ENCODE measurements around the gene TARS2. TPM values are rescaled to one million over a fixed set of nuclear protein-coding genes. Genes with fewer than 3 reads are reported as not detected.

Gene TARS2
- polyA plus RNA-seq, 1 of the 3 experiments (the other 2 are of a cell fraction) = 22.2 TPM

- TF ChIP-seq CTCF (IDR thresholded peaks at IDR 0.05) = no peak
- TF ChIP-seq EZH2phosphoT487 (IDR thresholded peaks at IDR 0.05; ENCODE audit: borderline replicate concordance, low read depth) = no peak
Measured at GRCh38 chr1:150550222-150551050, 63.2 kb downstream of the TARS2 start (continued).

GRCh38 chr1:150551051-150551783 lies 64.0 kb downstream of the TARS2 start:
- H3K4me2 ChIP-seq = no peak overlapping the region

GRCh38 chr1:150551784-150552127 lies 64.5 kb downstream of the TARS2 start:
- no peak for DNase-seq
- TF ChIP-seq ELF1 (IDR thresholded peaks at IDR 0.05) = no peak
- TF ChIP-seq POLR2AphosphoS5 (IDR thresholded peaks at IDR 0.05; ENCODE audit: low read depth, low read length) = no peak
- TF ChIP-seq FOSL2 (IDR thresholded peaks at IDR 0.05; ENCODE audit: borderline replicate concordance, low read depth) = no peak
- CTCF ChIA-PET = interaction anchor here (2.7 to 7.3 kb wide), 2 partner anchors 9 to 15 kb away, joined by 8 to 88 read pairs; no protein-coding TSS in a partner anchor
- no peaks in the 10 kb centered on the region for H4K20me1 ChIP-seq (ENCODE audit: insufficient read depth)
- H3K27me3 ChIP-seq (ENCODE audit: insufficient read depth) = no peaks in the 10 kb centered on the region
- no peaks in the 10 kb centered on the region for H3K9me2 ChIP-seq
- no peaks in the 10 kb centered on the region for H3K9me3 ChIP-seq
- no peak overlapping the region for H3K27ac ChIP-seq (ENCODE audit: low read depth in 2 of 2, low read length in 1 of 2)
- H3F3A ChIP-seq (replicated peaks; ENCODE audit: insufficient read depth) = peaks cover 17% of the 10 kb centered on the region
- H2AFZ ChIP-seq (ENCODE audit: low read depth) = no peak overlapping the region
- POLR2A ChIA-PET = interaction anchor here (0.6 to 1.2 kb wide), 2 partner anchors 9 to 197 kb away, joined by 4 to 5 read pairs; no protein-coding TSS in a partner anchor
- no peak overlapping the region for H3K4me3 ChIP-seq (ENCODE audit: low read depth in 2 of 2, low read length in 1 of 2)
- no peaks in the 10 kb centered on the region for H3K36me3 ChIP-seq (replicated peaks in 1 of 2; ENCODE audit: control insufficient read depth in 1 of 2, insufficient read depth in 2 of 2, low read length in 1 of 2)
- H3K79me2 ChIP-seq (ENCODE audit: insufficient read depth) = no peaks in the 10 kb centered on the region
- no peak overlapping the region for H3K4me2 ChIP-seq
- H3K4me1 ChIP-seq (ENCODE audit: control insufficient read depth in 1 of 2, insufficient read depth in 2 of 2, low read depth in 1 of 2, low read length in 1 of 2) = peaks cover 8 to 13% of the 10 kb centered on the region in 2 experiments; a peak in 2 of 4 replicates
- H3K9ac ChIP-seq = no peak overlapping the region
- WGBS (ENCODE audit: low lambda C conversion rate) = 67% methylated on average over 1 of the region's 1 CpG

More at GRCh38 chr1:150551051-150551783, 64.0 kb downstream of the TARS2 start:
- DNase-seq = no peak
- Histone ChIP-seq H3K4me1 (ENCODE audit: control insufficient read depth in 1 of 2, insufficient read depth in 2 of 2, low read depth in 1 of 2, low read length in 1 of 2) (peaks cover 8 to 13% of the 10 kb centered on the region in 2 experiments; a peak in 2 of 4 replicates), H3K27ac (ENCODE audit: low read depth in 2 of 2, low read length in 1 of 2) (no peak overlapping the region), H3K9me3 (no peaks in the 10 kb centered on the region), H3F3A (replicated peaks; ENCODE audit: insufficient read depth) (peaks cover 17% of the 10 kb centered on the region), H3K36me3 (replicated peaks in 1 of 2; ENCODE audit: control insufficient read depth in 1 of 2, insufficient read depth in 2 of 2, low read length in 1 of 2) (no peaks in the 10 kb centered on the region), H3K9ac (no peak overlapping the region), H3K79me2 (ENCODE audit: insufficient read depth) (no peaks in the 10 kb centered on the region), H3K27me3 (ENCODE audit: insufficient read depth) (no peaks in the 10 kb centered on the region), H2AFZ (ENCODE audit: low read depth) (no peak overlapping the region), H3K9me2 (no peaks in the 10 kb centered on the region), H3K4me3 (ENCODE audit: low read depth in 2 of 2, low read length in 1 of 2) (no peak overlapping the region), H4K20me1 (ENCODE audit: insufficient read depth) (no peaks in the 10 kb centered on the region)
- POLR2A ChIA-PET = interaction anchor here (0.6 kb wide), 1 partner anchor 197 kb away, joined by 5 read pairs; no protein-coding TSS in a partner anchor
- no peak for TF ChIP-seq NRF1 (IDR thresholded peaks at IDR 0.05; ENCODE audit: low read depth, low read length)
- TF ChIP-seq USF1 (IDR thresholded peaks at IDR 0.05; ENCODE audit: borderline replicate concordance, low read depth) = no peak
- no peak for TF ChIP-seq SIN3A (IDR thresholded peaks at IDR 0.05; ENCODE audit: borderline replicate concordance, low read depth, low read length)
- TF ChIP-seq TCF12 (IDR thresholded peaks at IDR 0.05) = no peak
- 91% methylated on average over 7 of the region's 11 CpGs for WGBS (ENCODE audit: low lambda C conversion rate)
- CTCF ChIA-PET = interaction anchor here (1.2 to 7.3 kb wide), 3 partner anchors 9 to 70 kb away, joined by 4 to 88 read pairs (median 8); no protein-coding TSS in a partner anchor
